ENCODE results near the gene HHATL. TPM values are rescaled to one million over a fixed set of nuclear protein-coding genes. Genes with fewer than 3 reads are reported as not detected.

The HHATL gene
- total RNA-seq, 1 donor from 2014 or later, result not detected

GRCh38 chr3:42661593-42662022 is 41.0 kb downstream of the HHATL start:
- H3K27ac ChIP-seq, result peak overlapping the region; percentile 13 to 36
- DNase-seq (ENCODE audit: low spot score in 2 of 2), result no peak

GRCh38 chr3:42660898-42661297 is 41.7 kb downstream of the HHATL start:
- no peaks in the 10 kb centered on the region for H3K27me3 ChIP-seq
- peaks cover 18 to 31% of the 10 kb centered on the region in 2 donors for H3K36me3 ChIP-seq
- intact Hi-C loops (cut with DNase I), result no loop called here
- no peak for DNase-seq (ENCODE audit: low spot score in 2 of 2)
- no peak overlapping the region for H3K4me3 ChIP-seq
- peaks cover 2 to 17% of the 10 kb centered on the region in 2 donors for H3K4me1 ChIP-seq
- peak overlapping the region; percentile 36 to 97 for H3K27ac ChIP-seq
- no peaks in the 10 kb centered on the region for H3K9me3 ChIP-seq
- TF ChIP-seq CTCF (IDR thresholded peaks at IDR 0.05), result no peak

More at GRCh38 chr3:42661593-42662022, 41.0 kb downstream of the HHATL start:
- no peak overlapping the region for H3K4me3 ChIP-seq
- no peaks in the 10 kb centered on the region for H3K27me3 ChIP-seq
- H3K4me1 ChIP-seq, result peaks cover 0 to 21% of the 10 kb centered on the region in 2 donors
- intact Hi-C loops (cut with DNase I), result no loop called here
- TF ChIP-seq CTCF (IDR thresholded peaks at IDR 0.05), result no peak
- no peaks in the 10 kb centered on the region for H3K9me3 ChIP-seq
- peaks cover 18 to 31% of the 10 kb centered on the region in 2 donors for H3K36me3 ChIP-seq

GRCh38 chr3:42660131-42660715 is 42.4 kb downstream of the HHATL start:
- DNase-seq (ENCODE audit: low spot score in 2 of 2), result no peak
- no peak for TF ChIP-seq CTCF (IDR thresholded peaks at IDR 0.05)
- Histone ChIP-seq H3K9me3 (no peaks in the 10 kb centered on the region), H3K36me3 (peaks cover 18 to 31% of the 10 kb centered on the region in 2 donors), H3K27me3 (no peaks in the 10 kb centered on the region), H3K27ac (peak overlapping the region; percentile 36 to 97), H3K4me3 (no peak overlapping the region), H3K4me1 (peaks cover 3 to 18% of the 10 kb centered on the region in 2 donors)
- intact Hi-C loops (cut with DNase I), result no loop called here

- no peaks in the 10 kb centered on the region for H3K9me3 ChIP-seq
- H3K36me3 ChIP-seq, result peaks cover 18 to 31% of the 10 kb centered on the region in 2 donors
- no peak overlapping the region for H3K4me3 ChIP-seq
- H3K4me1 ChIP-seq, result peaks cover 3 to 18% of the 10 kb centered on the region in 2 donors
- intact Hi-C loops (cut with DNase I), result no loop called here
- no peak for DNase-seq (ENCODE audit: low spot score in 2 of 2)
- no peak for TF ChIP-seq CTCF (IDR thresholded peaks at IDR 0.05)
- H3K27me3 ChIP-seq, result no peaks in the 10 kb centered on the region
- H3K27ac ChIP-seq, result peak overlapping the region; percentile 41 to 97
These were observed 43.0 kb downstream of the HHATL start for GRCh38 chr3:42659451-42660130.

- Histone ChIP-seq H3K4me3 (no peak overlapping the region), H3K9me3 (no peaks in the 10 kb centered on the region), H3K4me1 (peaks cover 3 to 18% of the 10 kb centered on the region in 2 donors), H3K27me3 (no peaks in the 10 kb centered on the region), H3K36me3 (peaks cover 18 to 31% of the 10 kb centered on the region in 2 donors), H3K27ac (peak overlapping the region; percentile 41 to 97)
- no peak for DNase-seq (ENCODE audit: low spot score in 2 of 2)
- intact Hi-C loops (cut with DNase I), result no loop called here
- no peak for TF ChIP-seq CTCF (IDR thresholded peaks at IDR 0.05)
These were observed 43.7 kb downstream of the HHATL start for GRCh38 chr3:42658771-42659390.

Data from ascending aorta (tissue), 2 donors.